Activated T-helper 9 cell treated with anti-CD3 and anti-CD28 coated beads, Interleukin-2, amount 50 U/mL, for 16 hours (primary cell): ENCODE data around the gene TNFRSF19.
"Not testable (repeated sequence)": the region's sequence is repeated elsewhere in the genome, so short reads cannot be mapped to it uniquely, and the experiment has no call there.

Experiments
- DNase-seq: peaks from one replicate; pipeline ENCODE4 v3.0.0-alpha.2; 2020; ENCODE audit warnings: low read depth

Gene TNFRSF19, protein sequence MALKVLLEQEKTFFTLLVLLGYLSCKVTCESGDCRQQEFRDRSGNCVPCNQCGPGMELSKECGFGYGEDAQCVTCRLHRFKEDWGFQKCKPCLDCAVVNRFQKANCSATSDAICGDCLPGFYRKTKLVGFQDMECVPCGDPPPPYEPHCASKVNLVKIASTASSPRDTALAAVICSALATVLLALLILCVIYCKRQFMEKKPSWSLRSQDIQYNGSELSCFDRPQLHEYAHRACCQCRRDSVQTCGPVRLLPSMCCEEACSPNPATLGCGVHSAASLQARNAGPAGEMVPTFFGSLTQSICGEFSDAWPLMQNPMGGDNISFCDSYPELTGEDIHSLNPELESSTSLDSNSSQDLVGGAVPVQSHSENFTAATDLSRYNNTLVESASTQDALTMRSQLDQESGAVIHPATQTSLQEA

GRCh38 chr13:23570099-23570920 is at the start of gene TNFRSF19:
Gene TNFRSF19 (plus strand): TSS chr13:23570412. CDS start chr13:23590184, 19,772 bp downstream.
- no peak for DNase-seq

- not testable (repeated sequence) for DNase-seq
Measured at GRCh38 chr13:23529926-23530325, 40.3 kb upstream of the TNFRSF19 start.

DNA sequence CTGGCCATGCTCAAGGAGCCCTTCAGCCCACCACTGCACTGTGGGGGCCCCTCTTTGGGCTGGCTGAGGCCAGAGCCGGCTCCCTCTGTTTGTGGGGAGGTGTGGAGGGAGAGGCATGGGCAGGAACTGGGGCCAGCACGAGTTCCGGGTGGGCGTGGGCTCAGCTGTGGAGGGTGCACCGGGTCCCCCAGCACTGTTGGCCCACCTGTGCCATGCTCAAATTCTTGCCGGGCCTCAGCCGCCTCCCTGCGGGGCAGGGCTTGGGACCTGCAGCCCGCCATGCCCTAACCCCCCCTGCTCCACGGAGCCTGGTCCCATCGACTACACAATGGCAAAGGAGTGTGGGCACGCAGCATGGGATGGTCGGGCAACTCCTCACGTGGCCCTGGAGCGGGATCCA is 38.8 kb upstream of the TNFRSF19 start:
- DNase-seq = no peak

GRCh38 chr13:23534090-23534489 is 36.1 kb upstream of the TNFRSF19 start:
- no peak for DNase-seq

DNA sequence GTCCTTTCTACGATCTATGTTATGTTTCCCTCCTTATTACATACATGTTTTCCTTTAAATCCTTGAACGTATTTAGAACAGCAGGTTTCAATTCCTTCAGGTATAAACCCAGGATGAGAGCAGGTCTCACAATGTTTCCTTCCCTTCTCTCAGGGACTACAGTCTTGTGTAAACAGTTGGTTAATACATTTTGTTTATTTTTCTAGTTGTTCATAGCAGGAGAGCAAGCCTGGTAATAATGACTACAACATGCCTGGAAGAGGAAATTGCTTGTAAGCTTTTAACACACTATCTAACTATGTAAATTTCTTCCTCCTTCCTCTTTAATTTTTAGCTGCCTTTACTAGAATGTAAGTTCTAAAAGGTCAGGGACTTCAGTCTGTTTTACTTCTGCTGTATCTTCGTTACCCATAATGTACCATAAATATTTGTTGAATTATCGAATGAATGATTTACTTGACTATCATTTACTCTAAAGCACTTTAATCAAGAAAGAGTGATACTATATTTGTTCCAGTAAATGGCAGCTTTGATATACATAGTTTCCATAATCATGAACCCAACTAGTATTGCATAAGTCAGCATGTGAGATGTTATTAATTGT is 28.9 kb upstream of the TNFRSF19 start:
- DNase-seq = no peak

GRCh38 chr13:23544668-23545067 is 25.5 kb upstream of the TNFRSF19 start:
- no peak for DNase-seq

DNA sequence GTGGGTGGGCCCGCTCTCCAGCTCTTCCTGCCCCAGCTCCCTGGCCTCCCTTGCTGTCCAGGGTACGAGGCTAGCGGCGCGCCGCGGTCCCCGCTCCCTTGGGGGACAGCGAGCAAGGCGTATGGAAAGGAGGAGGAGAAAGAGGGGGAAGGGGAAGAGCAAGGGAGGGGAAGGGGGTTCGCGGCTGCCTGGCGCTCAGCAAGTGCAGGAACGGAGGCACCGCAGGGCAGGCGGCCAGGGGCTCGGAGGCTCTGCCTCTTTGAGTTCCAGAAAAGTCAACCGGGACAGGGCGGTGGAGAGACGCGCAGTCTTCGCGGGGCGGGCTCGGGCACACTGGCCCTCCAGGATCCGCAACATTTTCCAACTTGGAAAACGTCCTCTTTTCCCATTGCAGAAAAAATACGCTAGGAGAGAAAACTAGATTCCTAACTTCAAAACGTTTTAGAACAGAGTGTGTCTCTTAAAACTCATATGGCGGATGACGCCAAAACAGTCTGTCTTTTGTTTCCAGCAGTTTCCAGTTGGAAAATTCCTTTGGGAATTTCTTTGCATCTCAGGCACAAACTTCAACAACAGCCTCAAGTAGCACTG is 23.1 kb upstream of the TNFRSF19 start:
- no peak for DNase-seq

DNA sequence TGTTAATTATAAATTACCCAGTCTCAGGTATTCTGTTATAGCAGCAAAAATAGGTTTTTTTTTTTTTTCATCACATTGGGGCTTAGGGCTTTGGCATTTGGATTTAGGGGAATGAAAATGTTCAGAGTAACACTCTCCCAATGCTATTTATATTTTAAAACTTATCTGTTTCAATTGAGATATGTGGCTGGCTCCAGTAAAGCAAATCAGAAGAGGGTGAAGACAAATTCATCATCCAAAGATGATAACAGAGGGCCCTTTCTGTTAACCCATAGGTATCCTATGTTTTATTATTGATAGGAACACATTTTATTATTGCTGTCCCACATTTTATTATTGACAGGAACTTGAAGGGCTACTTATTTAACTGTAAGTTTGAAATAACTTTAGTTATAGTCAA is 20.5 kb upstream of the TNFRSF19 start:
- no peak for DNase-seq

- no peak for DNase-seq
Measured at GRCh38 chr13:23550163-23550562, 20.0 kb upstream of the TNFRSF19 start.

GRCh38 chr13:23551213-23552008 is 18.8 kb upstream of the TNFRSF19 start:
- DNase-seq = no peak

DNA sequence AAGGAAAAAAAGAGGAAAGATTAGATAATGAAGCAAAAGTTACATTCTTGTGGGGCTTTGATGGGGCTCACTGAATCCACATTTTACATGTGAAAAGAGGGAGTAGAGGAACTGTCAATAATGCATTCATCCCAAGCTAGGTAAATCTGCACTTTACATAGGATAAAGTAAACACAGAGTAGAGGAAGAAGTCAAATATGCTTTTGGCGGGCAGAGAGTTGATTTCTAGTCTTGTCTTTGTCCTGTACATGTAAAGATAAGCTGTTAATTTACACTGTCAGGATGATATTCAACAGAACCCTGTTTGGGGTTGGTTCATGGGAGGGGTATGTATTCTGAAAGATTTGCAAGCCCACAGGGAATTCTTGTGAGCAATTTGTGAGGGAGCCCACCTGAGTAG is 18.0 kb upstream of the TNFRSF19 start:
- no peak for DNase-seq

- DNase-seq = no peak
Measured at GRCh38 chr13:23552661-23553060, 17.6 kb upstream of the TNFRSF19 start.

GRCh38 chr13:23554000-23554399 is 16.2 kb upstream of the TNFRSF19 start:
- DNase-seq = no peak

DNA sequence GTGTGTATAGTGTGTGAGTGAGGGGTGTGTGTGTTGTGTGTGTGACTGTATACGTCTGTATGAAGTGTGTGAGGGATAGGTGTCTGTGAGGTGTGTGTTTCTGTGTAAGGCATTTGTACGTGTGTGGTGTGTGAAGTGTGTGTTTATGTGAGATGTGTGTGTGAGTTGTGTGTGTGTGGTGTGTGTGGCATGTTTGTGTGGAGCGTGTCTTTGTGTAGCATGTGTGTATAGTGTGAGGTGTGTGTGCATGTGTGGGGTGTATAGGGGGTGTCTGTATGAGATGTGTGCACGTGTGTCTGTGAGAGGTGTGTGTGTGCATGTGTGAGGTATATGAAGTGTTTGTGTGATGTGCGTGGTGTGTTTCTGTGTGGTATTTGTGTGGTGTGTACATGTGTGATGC is 13.2 kb upstream of the TNFRSF19 start:
- DNase-seq = no peak

- DNase-seq = no peak
Measured at GRCh38 chr13:23557733-23558132, 12.5 kb upstream of the TNFRSF19 start.

- peak; percentile 3 for DNase-seq
Measured at GRCh38 chr13:23558675-23559536, 11.3 kb upstream of the TNFRSF19 start.

- DNase-seq = no peak
Measured at GRCh38 chr13:23560571-23561089, 9.6 kb upstream of the TNFRSF19 start.

- no peak for DNase-seq
Measured at GRCh38 chr13:23561261-23561660, 9.0 kb upstream of the TNFRSF19 start.

GRCh38 chr13:23563085-23563845 is 6.9 kb upstream of the TNFRSF19 start:
- no peak for DNase-seq
